ENCODE data around the gene HTR1D. TPM values are rescaled to one million over a fixed set of nuclear protein-coding genes. Genes with fewer than 3 reads are reported as not detected.

The HTR1D gene
- total RNA-seq, 3 donors from 2014 or later (not counting 1 experiment from before 2014, with no cell fraction given), result not detected

DNA sequence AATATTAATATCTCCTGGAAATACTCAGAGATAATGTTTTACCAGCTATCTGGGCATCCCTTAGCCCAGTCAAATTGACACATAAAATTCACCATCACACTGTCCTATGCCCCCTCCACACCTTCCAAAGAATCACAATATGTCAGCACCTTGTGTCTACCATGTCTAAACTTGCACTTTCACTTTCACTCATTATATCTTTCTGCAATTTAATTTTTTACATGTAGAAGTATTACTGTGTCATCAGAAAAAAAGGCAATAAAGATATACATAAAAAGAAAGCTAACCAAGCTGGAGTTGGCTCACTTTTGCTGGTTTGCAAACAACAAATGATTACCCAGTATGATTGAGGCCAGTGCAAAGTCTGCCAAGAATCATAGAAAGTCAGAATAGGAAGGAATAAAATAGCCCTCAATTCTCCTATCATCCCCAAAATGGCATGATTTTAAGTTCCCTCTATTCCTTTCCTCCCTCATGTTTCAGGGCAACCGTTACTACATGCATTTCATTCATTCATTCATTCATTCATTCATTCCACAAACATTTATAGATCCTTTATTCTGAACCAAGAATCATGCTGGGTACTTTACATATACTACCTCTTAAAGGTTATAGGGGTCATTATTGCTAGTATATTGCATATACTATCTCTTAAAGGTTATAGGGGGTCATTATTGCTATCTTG, 42.7 kb downstream of the HTR1D start:
- no peak overlapping the region for H3K27ac Mint-ChIP-seq

DNA sequence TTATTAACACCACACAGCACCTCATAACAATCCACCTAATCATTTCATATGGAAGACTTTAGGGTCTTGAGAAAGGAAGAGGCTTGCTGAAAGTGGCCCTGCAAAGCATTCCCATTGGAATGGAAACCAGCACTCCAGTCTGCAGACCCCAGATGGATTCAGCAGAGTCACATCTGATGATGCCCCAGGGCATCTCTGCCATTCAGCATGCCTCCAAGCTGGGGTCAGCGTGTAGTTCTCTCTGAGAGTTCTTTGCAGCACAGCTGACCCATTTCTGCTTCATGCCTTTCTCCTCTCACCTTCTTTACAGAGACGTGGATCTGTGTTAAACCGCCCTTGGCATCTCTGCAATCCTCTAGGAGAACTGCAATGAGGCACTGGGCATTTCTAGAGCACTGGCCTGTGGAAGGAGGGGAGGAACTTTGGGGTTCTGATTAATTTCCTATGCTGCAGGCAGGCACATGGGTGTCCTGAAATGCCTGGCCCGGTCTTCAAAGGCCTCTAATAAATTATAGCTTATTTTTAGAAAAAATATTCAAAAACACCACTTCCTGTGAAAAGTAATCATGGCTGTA, 46.0 kb downstream of the HTR1D start:
- H3K27me3 Mint-ChIP-seq (ENCODE audit: low read depth in 2 of 2), result no peaks in the 10 kb centered on the region
- no peaks in the 10 kb centered on the region for H3K9me3 ChIP-seq (ENCODE audit: control insufficient read depth, insufficient read depth, low read length)
- peaks cover 30 to 42% of the 10 kb centered on the region in 2 donors for H3K4me1 Mint-ChIP-seq
- H3K4me3 Mint-ChIP-seq, result no peak overlapping the region
- H3K4me3 ChIP-seq (ENCODE audit: low read length), result no peak overlapping the region
- intact Hi-C loops (cut with micrococcal nuclease), result no loop called here
- TF ChIP-seq CTCF (IDR thresholded peaks at IDR 0.05), result no peak
- H3K27me3 ChIP-seq (ENCODE audit: control insufficient read depth, insufficient read depth, low read length), result no peaks in the 10 kb centered on the region
- WGBS (ENCODE audit: insufficient coverage), result 100% methylated on average over 2 of the region's 4 CpGs
- ATAC-seq (no peak), DNase-seq (no peak)
- H3K27ac Mint-ChIP-seq, result no peak overlapping the region
- no peak overlapping the region for H3K27ac ChIP-seq (ENCODE audit: low read length)
- no peaks in the 10 kb centered on the region for H3K36me3 Mint-ChIP-seq
- H3K4me1 ChIP-seq (ENCODE audit: control insufficient read depth, insufficient read depth, low read length), result peaks cover 18% of the 10 kb centered on the region
- peaks cover 0 to 2% of the 10 kb centered on the region in 2 donors for H3K9me3 Mint-ChIP-seq
- H3K36me3 ChIP-seq (ENCODE audit: control insufficient read depth, insufficient read depth, low read length), result no peaks in the 10 kb centered on the region

More for the DNA sequence above, 42.7 kb downstream of the HTR1D start:
- Histone ChIP-seq H3K27me3 (ENCODE audit: control insufficient read depth, insufficient read depth, low read length) (no peaks in the 10 kb centered on the region), H3K9me3 (ENCODE audit: control insufficient read depth, insufficient read depth, low read length) (no peaks in the 10 kb centered on the region), H3K4me3 (ENCODE audit: low read length) (no peak overlapping the region), H3K36me3 (ENCODE audit: control insufficient read depth, insufficient read depth, low read length) (no peaks in the 10 kb centered on the region), H3K4me1 (ENCODE audit: control insufficient read depth, insufficient read depth, low read length) (peaks cover 13% of the 10 kb centered on the region), H3K27ac (ENCODE audit: low read length) (no peak overlapping the region)
- peaks cover 16 to 29% of the 10 kb centered on the region in 2 donors for H3K4me1 Mint-ChIP-seq
- no peak overlapping the region for H3K4me3 Mint-ChIP-seq
- H3K36me3 Mint-ChIP-seq, result no peaks in the 10 kb centered on the region
- 64% methylated on average over 1 of the region's 1 CpG for WGBS (ENCODE audit: insufficient coverage)
- intact Hi-C loops (cut with micrococcal nuclease), result no loop called here
- ATAC-seq (no peak), DNase-seq (no peak)
- TF ChIP-seq CTCF (IDR thresholded peaks at IDR 0.05), result no peak
- peaks cover 0 to 2% of the 10 kb centered on the region in 2 donors for H3K9me3 Mint-ChIP-seq
- no peaks in the 10 kb centered on the region for H3K27me3 Mint-ChIP-seq (ENCODE audit: low read depth in 2 of 2)

GRCh38 chr1:23169727-23170335, 47.5 kb downstream of the HTR1D start:
- WGBS (ENCODE audit: insufficient coverage), result 42% methylated on average over 5 of the region's 5 CpGs
- H3K27me3 Mint-ChIP-seq (ENCODE audit: low read depth in 2 of 2), result no peaks in the 10 kb centered on the region
- Histone ChIP-seq H3K9me3 (ENCODE audit: control insufficient read depth, insufficient read depth, low read length) (no peaks in the 10 kb centered on the region), H3K36me3 (ENCODE audit: control insufficient read depth, insufficient read depth, low read length) (no peaks in the 10 kb centered on the region), H3K4me3 (ENCODE audit: low read length) (no peak overlapping the region), H3K27ac (ENCODE audit: low read length) (no peak overlapping the region), H3K4me1 (ENCODE audit: control insufficient read depth, insufficient read depth, low read length) (peaks cover 18% of the 10 kb centered on the region), H3K27me3 (ENCODE audit: control insufficient read depth, insufficient read depth, low read length) (no peaks in the 10 kb centered on the region)
- H3K4me3 Mint-ChIP-seq, result peak overlapping the region; percentile 97
- TF ChIP-seq CTCF (IDR thresholded peaks at IDR 0.05), result no peak
- peaks cover 0 to 2% of the 10 kb centered on the region in 2 donors for H3K9me3 Mint-ChIP-seq
- peaks cover 39 to 48% of the 10 kb centered on the region in 2 donors for H3K4me1 Mint-ChIP-seq
- intact Hi-C loops (cut with micrococcal nuclease), result loop anchor here (2.0 kb wide), 1 partner anchor 15 kb away; no protein-coding TSS in a partner anchor
- DNase-seq (peak in 1 of 2 donors; percentile 42), ATAC-seq (no peak)
- H3K36me3 Mint-ChIP-seq, result no peaks in the 10 kb centered on the region
- H3K27ac Mint-ChIP-seq, result peak overlapping the region; percentile 14 to 97
